Astrocyte of the cerebellum (primary cell): Measurements from ENCODE around the gene SAP30L.

Experiments
- DNase-seq: peaks from one replicate; pipeline ENCODE4 v3.0.0-alpha.2; 2011; ENCODE audit warnings: low read depth
- H3K4me3 ChIP-seq: 2 replicates; pipeline ENCODE4 v1.5.1; 2011; ENCODE audit warnings: mild to moderate bottlenecking, low read depth, low read length, moderate library complexity
- in situ Hi-C: cut with HindIII; loops from 2 replicates; pipeline ENCODE4 v1.10.0; 2017; ENCODE audit warnings: low sequenced_read_pairs
- TF ChIP-seq, protein P1 (sequence below): IDR thresholded peaks from 2 replicates; pipeline ENCODE4 v1.5.1; 2012; ENCODE audit warnings: low read length, low read depth, moderate library complexity, mild to moderate bottlenecking; ENCODE audit errors: missing control alignments

Gene SAP30L

DNA sequence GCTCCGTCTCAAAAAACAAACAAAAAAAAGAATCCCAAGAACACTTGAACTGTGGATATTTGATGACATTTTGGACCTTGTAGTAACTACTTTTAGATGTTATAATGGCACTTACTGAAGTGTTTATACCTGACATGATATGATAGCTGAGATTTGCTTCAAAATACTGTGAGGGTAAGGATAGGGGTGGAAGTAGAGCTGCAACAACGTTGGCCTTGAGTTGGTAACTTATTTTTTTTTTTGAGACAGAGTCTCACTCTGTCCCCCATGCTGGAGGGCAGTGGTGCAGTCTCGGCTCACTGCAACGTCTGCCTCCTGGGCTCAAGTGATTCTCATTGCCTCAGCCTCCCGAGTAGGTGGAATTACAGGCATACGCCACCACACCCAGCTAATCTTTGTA is 30.7 kb upstream of the SAP30L start:
- in situ Hi-C loops, result no loop called here
- no peak overlapping the region for H3K4me3 ChIP-seq
- TF ChIP-seq, protein P1, sequence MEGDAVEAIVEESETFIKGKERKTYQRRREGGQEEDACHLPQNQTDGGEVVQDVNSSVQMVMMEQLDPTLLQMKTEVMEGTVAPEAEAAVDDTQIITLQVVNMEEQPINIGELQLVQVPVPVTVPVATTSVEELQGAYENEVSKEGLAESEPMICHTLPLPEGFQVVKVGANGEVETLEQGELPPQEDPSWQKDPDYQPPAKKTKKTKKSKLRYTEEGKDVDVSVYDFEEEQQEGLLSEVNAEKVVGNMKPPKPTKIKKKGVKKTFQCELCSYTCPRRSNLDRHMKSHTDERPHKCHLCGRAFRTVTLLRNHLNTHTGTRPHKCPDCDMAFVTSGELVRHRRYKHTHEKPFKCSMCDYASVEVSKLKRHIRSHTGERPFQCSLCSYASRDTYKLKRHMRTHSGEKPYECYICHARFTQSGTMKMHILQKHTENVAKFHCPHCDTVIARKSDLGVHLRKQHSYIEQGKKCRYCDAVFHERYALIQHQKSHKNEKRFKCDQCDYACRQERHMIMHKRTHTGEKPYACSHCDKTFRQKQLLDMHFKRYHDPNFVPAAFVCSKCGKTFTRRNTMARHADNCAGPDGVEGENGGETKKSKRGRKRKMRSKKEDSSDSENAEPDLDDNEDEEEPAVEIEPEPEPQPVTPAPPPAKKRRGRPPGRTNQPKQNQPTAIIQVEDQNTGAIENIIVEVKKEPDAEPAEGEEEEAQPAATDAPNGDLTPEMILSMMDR, result no peak
- no peak for DNase-seq

DNA sequence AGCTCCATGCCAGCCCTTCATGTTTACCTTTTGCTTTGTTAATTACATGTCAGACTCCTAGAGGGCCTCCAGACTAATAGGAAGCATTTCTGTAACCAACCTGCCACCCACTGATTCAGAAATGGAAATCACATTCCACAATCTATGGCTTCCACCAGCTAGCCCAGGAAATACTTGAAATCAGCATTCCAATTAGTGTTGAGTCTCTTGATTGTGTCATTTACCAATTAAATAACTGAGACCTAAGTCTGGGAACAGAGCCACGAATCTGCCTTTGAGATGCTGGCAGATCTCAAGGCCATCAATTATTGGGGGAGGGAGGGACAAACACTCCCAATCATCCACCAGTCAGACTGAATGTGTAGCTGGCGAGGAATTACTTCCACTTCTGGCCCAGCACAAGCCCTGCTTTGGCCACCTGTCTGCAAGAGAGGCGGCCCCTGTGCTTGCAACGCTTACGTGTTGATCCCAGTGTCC is 27.4 kb upstream of the SAP30L start:
- TF ChIP-seq, protein P1, result no peak
- in situ Hi-C loops, result no loop called here
- H3K4me3 ChIP-seq, result no peak overlapping the region
- DNase-seq, result no peak

DNA sequence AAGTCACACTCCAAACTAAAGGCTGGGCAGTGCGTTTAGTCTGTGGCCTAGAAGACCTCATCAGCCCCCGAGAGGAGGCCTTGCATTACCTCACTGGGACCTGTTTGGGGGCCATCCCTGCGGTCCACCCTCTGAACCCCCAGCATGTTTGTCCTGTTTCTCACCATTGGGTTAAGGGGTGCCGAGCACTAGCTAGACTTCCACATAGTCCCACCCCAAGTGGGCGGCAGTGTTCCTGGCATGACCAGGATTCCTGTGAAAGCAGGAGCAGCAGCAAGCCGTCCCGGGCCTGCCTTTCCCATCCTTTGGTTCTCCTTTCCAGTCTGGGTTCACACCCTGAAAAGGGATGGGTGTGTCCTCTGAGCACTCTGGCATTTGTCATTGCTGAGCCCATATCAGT is 26.6 kb upstream of the SAP30L start:
- H3K4me3 ChIP-seq, result no peak overlapping the region
- no peak for DNase-seq
- TF ChIP-seq, protein P1, result no peak
- in situ Hi-C loops, result no loop called here

DNA sequence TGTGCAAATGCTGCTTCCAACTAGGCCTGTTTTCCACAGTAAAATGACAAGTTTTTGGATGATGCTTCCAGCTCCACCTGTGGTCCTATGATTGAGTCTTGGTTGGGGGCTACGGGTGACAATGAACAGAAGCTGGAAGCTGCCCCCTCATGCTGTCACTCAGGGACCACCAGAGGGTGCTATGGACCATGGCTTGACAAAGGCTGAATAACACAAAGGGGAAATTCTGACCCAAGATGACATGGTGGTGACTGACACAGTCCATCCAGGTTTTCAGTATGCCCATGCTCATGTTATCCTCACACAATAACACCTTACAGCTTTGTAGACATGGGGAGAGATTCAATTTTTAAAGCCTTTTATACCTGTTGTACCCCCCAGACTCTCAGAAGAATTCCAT is 23.9 kb upstream of the SAP30L start:
- no peak overlapping the region for H3K4me3 ChIP-seq
- TF ChIP-seq, protein P1, result peak; percentile 42
- in situ Hi-C loops, result no loop called here
- DNase-seq, result no peak

DNA sequence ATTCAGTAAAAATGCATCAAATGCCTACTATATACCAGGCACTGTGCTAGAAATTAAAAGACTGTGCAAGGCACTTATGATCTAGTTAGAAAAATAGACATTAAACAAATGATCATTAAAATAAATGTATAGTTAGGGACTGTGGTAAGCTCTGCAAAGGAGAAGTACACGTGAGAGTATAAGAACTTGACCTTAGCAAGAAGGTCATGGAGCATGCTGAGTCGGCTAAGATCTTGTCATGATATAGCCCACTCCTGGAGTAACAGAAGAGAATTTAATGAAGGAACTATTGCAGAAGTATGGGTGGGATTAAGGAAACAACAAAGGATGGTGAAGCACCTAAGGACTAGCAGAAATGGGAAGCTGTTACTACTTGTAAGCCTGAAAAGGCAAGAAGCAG is 23.5 kb upstream of the SAP30L start:
- TF ChIP-seq, protein P1, result no peak
- no peak overlapping the region for H3K4me3 ChIP-seq
- no peak for DNase-seq
- in situ Hi-C loops, result no loop called here

DNA sequence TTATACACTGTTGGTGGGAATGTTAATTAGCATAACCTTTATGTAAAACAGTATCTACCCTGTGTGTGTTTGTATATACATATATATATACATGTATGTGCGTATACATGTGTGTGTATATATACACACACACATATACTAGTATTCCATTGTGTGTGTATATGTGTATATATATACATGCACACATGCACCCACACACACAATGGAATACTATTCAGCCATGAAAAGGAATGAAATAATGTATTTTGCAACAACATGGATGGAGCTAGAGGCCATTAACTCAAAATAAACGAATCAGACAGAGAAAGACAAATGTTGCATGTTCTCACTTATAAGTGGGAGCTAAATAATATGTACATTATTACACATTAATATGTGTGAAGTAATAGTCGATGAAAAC is 17.6 kb upstream of the SAP30L start:
- TF ChIP-seq, protein P1, result no peak
- H3K4me3 ChIP-seq, result no peak overlapping the region
- no peak for DNase-seq
- in situ Hi-C loops, result no loop called here

DNA sequence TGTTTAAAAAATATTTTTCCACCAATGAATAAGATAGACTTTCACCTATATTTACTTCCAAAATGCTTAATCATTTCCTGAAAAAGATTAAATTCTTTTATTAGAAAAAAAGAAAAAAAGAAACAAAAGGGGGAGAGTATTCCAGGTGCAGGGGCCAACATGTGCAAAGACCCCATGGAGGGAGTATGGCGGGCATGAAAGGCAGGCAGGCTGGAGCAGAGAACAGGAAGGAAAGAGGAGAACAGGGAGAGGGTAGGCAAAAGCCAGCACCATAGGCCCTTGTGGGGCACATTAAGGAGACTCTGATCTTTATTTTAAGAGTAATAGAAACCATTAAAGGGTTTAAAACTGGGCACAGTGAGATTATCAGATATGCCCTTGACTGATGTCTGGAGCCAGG is 16.5 kb upstream of the SAP30L start:
- in situ Hi-C loops, result no loop called here
- TF ChIP-seq, protein P1, result no peak
- DNase-seq, result no peak
- H3K4me3 ChIP-seq, result no peak overlapping the region
